ENCODE data around the gene DEDD2. TPM values are rescaled to one million over a fixed set of nuclear protein-coding genes. Genes with fewer than 3 reads are reported as not detected.

Gene DEDD2
- total RNA-seq, 1 experiment from 2014 or later: 32.7 TPM

DNA sequence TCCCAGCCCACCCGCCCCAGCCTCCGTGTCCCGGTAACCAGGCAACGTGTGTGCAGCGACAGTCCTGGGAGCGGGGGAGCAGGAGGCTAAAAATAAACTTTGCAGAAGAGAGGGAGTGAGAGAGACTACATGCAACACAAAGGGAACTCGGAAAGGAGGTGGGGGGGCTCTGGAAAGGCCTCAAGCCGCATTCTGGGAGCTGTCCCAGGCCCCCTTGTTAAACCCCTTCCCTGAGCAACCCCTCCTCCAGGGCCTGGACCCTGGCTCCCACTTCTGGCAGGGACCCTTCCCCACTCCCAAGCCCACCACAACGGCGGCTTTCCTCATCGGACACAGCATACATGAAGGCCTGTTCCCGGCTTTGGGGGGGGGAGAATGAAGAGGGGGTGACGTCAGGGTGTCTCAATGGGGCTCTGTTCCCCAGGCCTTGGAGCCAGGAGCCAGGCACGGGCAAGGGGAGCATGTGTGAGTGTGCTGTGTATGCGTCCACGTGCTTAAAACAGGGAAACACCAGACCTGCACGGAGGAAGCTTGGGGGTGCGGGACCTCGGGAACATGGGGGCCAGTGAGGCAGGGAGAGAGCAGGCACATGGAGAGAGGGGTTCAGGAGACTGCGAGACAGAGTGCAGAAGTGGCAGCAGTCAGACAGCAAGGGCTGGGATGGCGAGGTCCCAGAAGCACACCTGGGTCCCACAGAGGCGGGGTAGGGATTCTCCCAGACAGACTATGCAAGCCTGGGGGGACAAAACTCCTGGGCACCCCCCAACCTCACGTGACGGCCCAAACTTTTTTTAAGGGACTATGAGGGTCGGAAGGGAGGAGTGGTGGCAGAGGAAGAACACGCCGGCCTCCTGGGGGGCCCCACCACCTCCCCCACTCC lies 35.1 kb upstream of the DEDD2 start:
- ChIA-PET POLR2A (interaction anchor here (1.0 to 1.8 kb wide), 2 partner anchors 10 kb away, joined by 8 to 16 read pairs; partner anchors contain the start of gene GSK3A), RAD21 (ENCODE audit: low non-redundant PET in 1 of 2, low total read pairs in 2 of 2, uncharacterized antibody in 2 of 2, unreplicated experiment in 2 of 2) (no interaction called here), CTCF (no interaction called here)
- Histone ChIP-seq H3K36me3 (ENCODE audit: control insufficient read depth in 1 of 2, insufficient read depth in 2 of 2, low read length in 2 of 2) (peaks cover 0 to 7% of the 10 kb centered on the region in 2 experiments; a peak in 2 of 4 replicates), H2AFZ (ENCODE audit: low read depth, low read length, poor library complexity, severe bottlenecking) (no peak overlapping the region), H3K9me3 (ENCODE audit: control insufficient read depth in 1 of 2, insufficient read depth in 1 of 2, low read depth in 1 of 2, low read length in 2 of 2) (no peaks in the 10 kb centered on the region), H3K27me3 (ENCODE audit: insufficient read depth, low read length) (no peaks in the 10 kb centered on the region), H3K9me2 (ENCODE audit: insufficient read depth) (no peaks in the 10 kb centered on the region), H3K9ac (ENCODE audit: low read length) (peak overlapping the region; percentile 87), H3K4me2 (ENCODE audit: low read length) (peak overlapping the region; percentile 94), H3K4me1 (ENCODE audit: control insufficient read depth in 1 of 2, insufficient read depth in 2 of 2, low read length in 2 of 2) (peaks cover 25 to 47% of the 10 kb centered on the region in 2 experiments), H4K20me1 (ENCODE audit: insufficient read depth) (peaks cover 3% of the 10 kb centered on the region; the same call in 1 of the 2 replicates), H3K4me3 (replicated peaks in 1 of 2; ENCODE audit: low read depth in 1 of 2, low read length in 2 of 2) (peak overlapping the region; percentile 83 to 96), H3K79me2 (ENCODE audit: insufficient read depth, low read length) (peaks cover 54% of the 10 kb centered on the region), H3K27ac (ENCODE audit: low read depth, low read length) (peak overlapping the region; percentile 91)
- ATAC-seq: no peak
- DNase-seq (ENCODE audit: low read depth, low spot score): no peak
- intact Hi-C loops (cut with micrococcal nuclease): no loop called here
- no peak for TF ChIP-seq SP1 (IDR thresholded peaks at IDR 0.05; ENCODE audit: low read depth)
- no peak for TF ChIP-seq TCF7L2 (IDR thresholded peaks at IDR 0.05; ENCODE audit: borderline replicate concordance, extremely low read depth, insufficient read depth, insufficient read length)
- TF ChIP-seq ELF1 (IDR thresholded peaks at IDR 0.05; ENCODE audit: borderline replicate concordance, low read depth): no peak
- TF ChIP-seq, protein P1, sequence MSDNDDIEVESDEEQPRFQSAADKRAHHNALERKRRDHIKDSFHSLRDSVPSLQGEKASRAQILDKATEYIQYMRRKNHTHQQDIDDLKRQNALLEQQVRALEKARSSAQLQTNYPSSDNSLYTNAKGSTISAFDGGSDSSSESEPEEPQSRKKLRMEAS (IDR thresholded peaks at IDR 0.05): no peak
- TF ChIP-seq, protein P2, sequence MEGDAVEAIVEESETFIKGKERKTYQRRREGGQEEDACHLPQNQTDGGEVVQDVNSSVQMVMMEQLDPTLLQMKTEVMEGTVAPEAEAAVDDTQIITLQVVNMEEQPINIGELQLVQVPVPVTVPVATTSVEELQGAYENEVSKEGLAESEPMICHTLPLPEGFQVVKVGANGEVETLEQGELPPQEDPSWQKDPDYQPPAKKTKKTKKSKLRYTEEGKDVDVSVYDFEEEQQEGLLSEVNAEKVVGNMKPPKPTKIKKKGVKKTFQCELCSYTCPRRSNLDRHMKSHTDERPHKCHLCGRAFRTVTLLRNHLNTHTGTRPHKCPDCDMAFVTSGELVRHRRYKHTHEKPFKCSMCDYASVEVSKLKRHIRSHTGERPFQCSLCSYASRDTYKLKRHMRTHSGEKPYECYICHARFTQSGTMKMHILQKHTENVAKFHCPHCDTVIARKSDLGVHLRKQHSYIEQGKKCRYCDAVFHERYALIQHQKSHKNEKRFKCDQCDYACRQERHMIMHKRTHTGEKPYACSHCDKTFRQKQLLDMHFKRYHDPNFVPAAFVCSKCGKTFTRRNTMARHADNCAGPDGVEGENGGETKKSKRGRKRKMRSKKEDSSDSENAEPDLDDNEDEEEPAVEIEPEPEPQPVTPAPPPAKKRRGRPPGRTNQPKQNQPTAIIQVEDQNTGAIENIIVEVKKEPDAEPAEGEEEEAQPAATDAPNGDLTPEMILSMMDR (IDR thresholded peaks at IDR 0.05 in 2 of 3, conservative IDR thresholded peaks at IDR 0.05 in 1 of 3; ENCODE audit: borderline replicate concordance in 1 of 3, insufficient read depth in 1 of 3, low read depth in 2 of 3, low read length in 2 of 3): no peak
- TF ChIP-seq EGR1 (IDR thresholded peaks at IDR 0.05; ENCODE audit: low read depth): no peak
- no peak for TF ChIP-seq JUND (IDR thresholded peaks at IDR 0.05)
- no peak for TF ChIP-seq YY1 (IDR thresholded peaks at IDR 0.05; ENCODE audit: extremely low read depth, insufficient replicate concordance, low read depth, low read length)
- TF ChIP-seq, protein P3, sequence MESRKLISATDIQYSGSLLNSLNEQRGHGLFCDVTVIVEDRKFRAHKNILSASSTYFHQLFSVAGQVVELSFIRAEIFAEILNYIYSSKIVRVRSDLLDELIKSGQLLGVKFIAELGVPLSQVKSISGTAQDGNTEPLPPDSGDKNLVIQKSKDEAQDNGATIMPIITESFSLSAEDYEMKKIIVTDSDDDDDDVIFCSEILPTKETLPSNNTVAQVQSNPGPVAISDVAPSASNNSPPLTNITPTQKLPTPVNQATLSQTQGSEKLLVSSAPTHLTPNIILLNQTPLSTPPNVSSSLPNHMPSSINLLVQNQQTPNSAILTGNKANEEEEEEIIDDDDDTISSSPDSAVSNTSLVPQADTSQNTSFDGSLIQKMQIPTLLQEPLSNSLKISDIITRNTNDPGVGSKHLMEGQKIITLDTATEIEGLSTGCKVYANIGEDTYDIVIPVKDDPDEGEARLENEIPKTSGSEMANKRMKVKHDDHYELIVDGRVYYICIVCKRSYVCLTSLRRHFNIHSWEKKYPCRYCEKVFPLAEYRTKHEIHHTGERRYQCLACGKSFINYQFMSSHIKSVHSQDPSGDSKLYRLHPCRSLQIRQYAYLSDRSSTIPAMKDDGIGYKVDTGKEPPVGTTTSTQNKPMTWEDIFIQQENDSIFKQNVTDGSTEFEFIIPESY (IDR thresholded peaks at IDR 0.05; ENCODE audit: extremely low read depth, insufficient replicate concordance, low read length): no peak
- TF ChIP-seq SIN3A (IDR thresholded peaks at IDR 0.05; ENCODE audit: low read depth): no peak
- TF ChIP-seq, protein P4, sequence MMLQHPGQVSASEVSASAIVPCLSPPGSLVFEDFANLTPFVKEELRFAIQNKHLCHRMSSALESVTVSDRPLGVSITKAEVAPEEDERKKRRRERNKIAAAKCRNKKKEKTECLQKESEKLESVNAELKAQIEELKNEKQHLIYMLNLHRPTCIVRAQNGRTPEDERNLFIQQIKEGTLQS (IDR thresholded peaks at IDR 0.05): no peak
- no peak for TF ChIP-seq EZH2phosphoT487 (IDR thresholded peaks at IDR 0.05; ENCODE audit: borderline replicate concordance)
- no peak for TF ChIP-seq POLR2AphosphoS5 (IDR thresholded peaks at IDR 0.05; ENCODE audit: low read depth, low read length)
- no peak for TF ChIP-seq RAD21 (IDR thresholded peaks at IDR 0.05; ENCODE audit: low read depth)
- TF ChIP-seq EZH2 (IDR thresholded peaks at IDR 0.05): no peak
- TF ChIP-seq, protein P5, sequence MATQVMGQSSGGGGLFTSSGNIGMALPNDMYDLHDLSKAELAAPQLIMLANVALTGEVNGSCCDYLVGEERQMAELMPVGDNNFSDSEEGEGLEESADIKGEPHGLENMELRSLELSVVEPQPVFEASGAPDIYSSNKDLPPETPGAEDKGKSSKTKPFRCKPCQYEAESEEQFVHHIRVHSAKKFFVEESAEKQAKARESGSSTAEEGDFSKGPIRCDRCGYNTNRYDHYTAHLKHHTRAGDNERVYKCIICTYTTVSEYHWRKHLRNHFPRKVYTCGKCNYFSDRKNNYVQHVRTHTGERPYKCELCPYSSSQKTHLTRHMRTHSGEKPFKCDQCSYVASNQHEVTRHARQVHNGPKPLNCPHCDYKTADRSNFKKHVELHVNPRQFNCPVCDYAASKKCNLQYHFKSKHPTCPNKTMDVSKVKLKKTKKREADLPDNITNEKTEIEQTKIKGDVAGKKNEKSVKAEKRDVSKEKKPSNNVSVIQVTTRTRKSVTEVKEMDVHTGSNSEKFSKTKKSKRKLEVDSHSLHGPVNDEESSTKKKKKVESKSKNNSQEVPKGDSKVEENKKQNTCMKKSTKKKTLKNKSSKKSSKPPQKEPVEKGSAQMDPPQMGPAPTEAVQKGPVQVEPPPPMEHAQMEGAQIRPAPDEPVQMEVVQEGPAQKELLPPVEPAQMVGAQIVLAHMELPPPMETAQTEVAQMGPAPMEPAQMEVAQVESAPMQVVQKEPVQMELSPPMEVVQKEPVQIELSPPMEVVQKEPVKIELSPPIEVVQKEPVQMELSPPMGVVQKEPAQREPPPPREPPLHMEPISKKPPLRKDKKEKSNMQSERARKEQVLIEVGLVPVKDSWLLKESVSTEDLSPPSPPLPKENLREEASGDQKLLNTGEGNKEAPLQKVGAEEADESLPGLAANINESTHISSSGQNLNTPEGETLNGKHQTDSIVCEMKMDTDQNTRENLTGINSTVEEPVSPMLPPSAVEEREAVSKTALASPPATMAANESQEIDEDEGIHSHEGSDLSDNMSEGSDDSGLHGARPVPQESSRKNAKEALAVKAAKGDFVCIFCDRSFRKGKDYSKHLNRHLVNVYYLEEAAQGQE (IDR thresholded peaks at IDR 0.05; ENCODE audit: low read depth): no peak
- TSS peak; percentile 42 for BruUV-seq (replicated peaks)
